ENCODE results near the gene MRPL3. TPM values are rescaled to one million over a fixed set of nuclear protein-coding genes. Genes with fewer than 3 reads are reported as not detected.

MRPL3 gene
- polyA plus RNA-seq, 3 donors: 20.9 to 66.3 (median 62.9) TPM

- H4K20me1 ChIP-seq (ENCODE audit: insufficient read depth, low read length): no peaks in the 10 kb centered on the region
- H3K4me3 Mint-ChIP-seq: no peak overlapping the region
- no peaks in the 10 kb centered on the region for H3K9me3 ChIP-seq (replicated peaks in 1 of 2; ENCODE audit: control insufficient read depth in 1 of 2, insufficient read depth in 1 of 2, low read length in 2 of 2)
- H3K27ac Mint-ChIP-seq: peak overlapping the region in 1 of 7 donors; percentile 57
- H2AFZ ChIP-seq (ENCODE audit: insufficient read depth, low read depth, low read length, poor library complexity, severe bottlenecking): no peak overlapping the region
- intact Hi-C loops (cut with micrococcal nuclease): no loop called here
- no peaks in the 10 kb centered on the region for H3K27me3 Mint-ChIP-seq (ENCODE audit: low read depth in 3 of 3)
- H3K36me3 Mint-ChIP-seq: peaks cover 49 to 53% of the 10 kb centered on the region in 2 donors
- H3K4me1 ChIP-seq (ENCODE audit: control insufficient read depth in 1 of 2, insufficient read depth in 2 of 2, low read length in 2 of 2): no peaks in the 10 kb centered on the region
- DNase-seq: no peak
- no peak overlapping the region for H3K27ac ChIP-seq (ENCODE audit: low read depth in 1 of 2, low read length in 2 of 2)
- no peak overlapping the region for H3K4me2 ChIP-seq (replicated peaks; ENCODE audit: extremely low read depth, low read length, poor library complexity, severe bottlenecking)
- no peak overlapping the region for H3K9ac ChIP-seq (ENCODE audit: insufficient read depth, low read length, poor library complexity, severe bottlenecking)
- H3K4me3 ChIP-seq (replicated peaks in 1 of 3; ENCODE audit: low read depth in 2 of 3, low read length in 3 of 3): no peak overlapping the region
- H3K9me3 Mint-ChIP-seq: no peaks in the 10 kb centered on the region
- H3K4me1 Mint-ChIP-seq: no peaks in the 10 kb centered on the region
- H3K36me3 ChIP-seq (replicated peaks in 1 of 2; ENCODE audit: control insufficient read depth in 1 of 2, insufficient read depth in 2 of 2, low read length in 2 of 2): peaks cover 34 to 61% of the 10 kb centered on the region in 2 donors
- H3K27me3 ChIP-seq (ENCODE audit: control insufficient read depth in 2 of 2, insufficient read depth in 2 of 2, low read length in 2 of 2): no peaks in the 10 kb centered on the region
- TF ChIP-seq CTCF (IDR thresholded peaks at IDR 0.05): no peak
- H3K79me2 ChIP-seq (ENCODE audit: insufficient read depth, low read length): peaks cover 7% of the 10 kb centered on the region
These were observed 28.7 kb downstream of the MRPL3 start for GRCh38 chr3:131474115-131474514.

- Histone ChIP-seq H3K9ac (ENCODE audit: insufficient read depth, low read length, poor library complexity, severe bottlenecking) (no peak overlapping the region), H2AFZ (ENCODE audit: insufficient read depth, low read depth, low read length, poor library complexity, severe bottlenecking) (no peak overlapping the region), H4K20me1 (ENCODE audit: insufficient read depth, low read length) (no peaks in the 10 kb centered on the region), H3K4me2 (replicated peaks; ENCODE audit: extremely low read depth, low read length, poor library complexity, severe bottlenecking) (no peak overlapping the region), H3K4me3 (replicated peaks in 1 of 3; ENCODE audit: low read depth in 2 of 3, low read length in 3 of 3) (no peak overlapping the region), H3K4me1 (ENCODE audit: control insufficient read depth in 1 of 2, insufficient read depth in 2 of 2, low read length in 2 of 2) (no peaks in the 10 kb centered on the region), H3K79me2 (ENCODE audit: insufficient read depth, low read length) (peaks cover 7% of the 10 kb centered on the region), H3K27ac (ENCODE audit: low read depth in 1 of 2, low read length in 2 of 2) (no peak overlapping the region), H3K27me3 (ENCODE audit: control insufficient read depth in 2 of 2, insufficient read depth in 2 of 2, low read length in 2 of 2) (no peaks in the 10 kb centered on the region), H3K36me3 (replicated peaks in 1 of 2; ENCODE audit: control insufficient read depth in 1 of 2, insufficient read depth in 2 of 2, low read length in 2 of 2) (peaks cover 56 to 75% of the 10 kb centered on the region in 2 donors), H3K9me3 (replicated peaks in 1 of 2; ENCODE audit: control insufficient read depth in 1 of 2, insufficient read depth in 1 of 2, low read length in 2 of 2) (no peaks in the 10 kb centered on the region)
- no peak for DNase-seq
- WGBS (ENCODE audit: insufficient coverage): 100% methylated on average over 1 of the region's 2 CpGs
- H3K27ac Mint-ChIP-seq: no peak overlapping the region
- no peak for TF ChIP-seq CTCF (IDR thresholded peaks at IDR 0.05)
- intact Hi-C loops (cut with micrococcal nuclease): no loop called here
- peaks cover 66 to 71% of the 10 kb centered on the region in 2 donors for H3K36me3 Mint-ChIP-seq
- no peaks in the 10 kb centered on the region for H3K4me1 Mint-ChIP-seq
- no peak overlapping the region for H3K4me3 Mint-ChIP-seq
- H3K9me3 Mint-ChIP-seq: peaks cover 0 to 3% (median 0%) of the 10 kb centered on the region in 7 donors
- H3K27me3 Mint-ChIP-seq (ENCODE audit: low read depth in 3 of 3): no peaks in the 10 kb centered on the region
These were observed 32.4 kb downstream of the MRPL3 start for GRCh38 chr3:131470377-131470776.

Measured in CD14-positive monocyte (primary cell).